ENCODE measurements around the gene TXNDC17. TPM values are rescaled to one million over a fixed set of nuclear protein-coding genes. Genes with fewer than 3 reads are reported as not detected.

The TXNDC17 gene
- total and polyA plus RNA-seq, 2 of the 13 experiments (the other 11 are each of a cell fraction or from before 2014, with no cell fraction given), result 188 to 266 TPM

DNA sequence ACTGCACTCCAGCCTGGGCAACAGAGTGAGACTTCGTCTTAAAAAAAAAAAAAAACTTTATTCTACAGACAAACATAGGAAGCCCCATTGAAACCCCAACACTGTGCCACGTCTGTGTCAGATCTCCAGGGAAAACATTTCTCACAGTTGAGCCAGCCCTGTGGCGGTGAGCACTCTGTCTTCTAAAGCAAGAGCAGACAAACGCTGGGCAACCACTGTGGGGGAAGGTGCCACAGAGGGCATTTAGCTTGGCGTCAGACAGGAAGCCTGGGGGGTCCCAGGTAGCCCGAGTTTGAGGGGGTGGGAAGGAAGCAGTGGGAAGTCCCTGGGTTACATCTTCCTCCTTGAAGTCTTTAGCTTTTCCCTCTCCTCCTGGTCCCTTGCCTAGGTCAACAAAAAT lies 26.7 kb downstream of the TXNDC17 start (continued):
- TF ChIP-seq, protein P1, sequence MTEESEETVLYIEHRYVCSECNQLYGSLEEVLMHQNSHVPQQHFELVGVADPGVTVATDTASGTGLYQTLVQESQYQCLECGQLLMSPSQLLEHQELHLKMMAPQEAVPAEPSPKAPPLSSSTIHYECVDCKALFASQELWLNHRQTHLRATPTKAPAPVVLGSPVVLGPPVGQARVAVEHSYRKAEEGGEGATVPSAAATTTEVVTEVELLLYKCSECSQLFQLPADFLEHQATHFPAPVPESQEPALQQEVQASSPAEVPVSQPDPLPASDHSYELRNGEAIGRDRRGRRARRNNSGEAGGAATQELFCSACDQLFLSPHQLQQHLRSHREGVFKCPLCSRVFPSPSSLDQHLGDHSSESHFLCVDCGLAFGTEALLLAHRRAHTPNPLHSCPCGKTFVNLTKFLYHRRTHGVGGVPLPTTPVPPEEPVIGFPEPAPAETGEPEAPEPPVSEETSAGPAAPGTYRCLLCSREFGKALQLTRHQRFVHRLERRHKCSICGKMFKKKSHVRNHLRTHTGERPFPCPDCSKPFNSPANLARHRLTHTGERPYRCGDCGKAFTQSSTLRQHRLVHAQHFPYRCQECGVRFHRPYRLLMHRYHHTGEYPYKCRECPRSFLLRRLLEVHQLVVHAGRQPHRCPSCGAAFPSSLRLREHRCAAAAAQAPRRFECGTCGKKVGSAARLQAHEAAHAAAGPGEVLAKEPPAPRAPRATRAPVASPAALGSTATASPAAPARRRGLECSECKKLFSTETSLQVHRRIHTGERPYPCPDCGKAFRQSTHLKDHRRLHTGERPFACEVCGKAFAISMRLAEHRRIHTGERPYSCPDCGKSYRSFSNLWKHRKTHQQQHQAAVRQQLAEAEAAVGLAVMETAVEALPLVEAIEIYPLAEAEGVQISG (CRISPR knock-in tag; IDR thresholded peaks at IDR 0.05), result no peak
- TF ChIP-seq SNAPC2 (CRISPR knock-in tag; IDR thresholded peaks at IDR 0.05), result no peak

DNA sequence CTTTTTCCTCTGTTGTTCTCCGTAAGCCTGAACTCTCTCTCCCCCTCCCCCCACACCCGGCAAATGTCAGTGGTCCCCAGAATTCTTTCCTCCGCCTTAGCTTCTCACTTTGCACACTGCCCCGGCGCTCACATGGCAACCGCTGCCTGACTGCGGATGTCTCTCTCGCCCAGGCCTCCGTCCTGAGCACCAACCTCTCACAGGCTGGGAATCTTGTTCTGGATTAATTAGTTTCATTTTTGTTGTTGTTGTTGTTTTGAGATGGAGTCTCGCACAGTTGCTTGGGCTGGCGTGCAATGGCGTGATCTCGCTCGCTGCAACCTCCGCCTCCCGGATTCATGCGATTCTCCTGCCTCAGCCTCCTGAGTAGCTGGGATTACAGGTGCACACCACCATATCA lies 27.4 kb downstream of the TXNDC17 start:
- ChIA-PET CTCF (ENCODE audit: low intra/inter-chr PET ratio, low total read pairs) (interaction anchor here (1.2 kb wide), 1 partner anchor 45 kb away, joined by 4 read pairs; the partner anchor contains the start of gene SLC13A5), POLR2A (interaction anchor here (3.8 to 4.3 kb wide), 2 partner anchors 33 to 44 kb away, joined by 29 to 33 read pairs; partner anchors contain the start of gene SLC13A5)
- Histone ChIP-seq H3K4me2 (ENCODE audit: low read depth, low read length) (no peak overlapping the region), H3K79me2 (ENCODE audit: insufficient read depth, low read length) (no peaks in the 10 kb centered on the region), H3K27ac (ENCODE audit: extremely low read length, insufficient read depth, low read length) (no peak overlapping the region), H3K9ac (ENCODE audit: insufficient read depth, low read depth, low read length) (no peak overlapping the region), H3K4me1 (ENCODE audit: insufficient read depth, low read length) (peaks cover 51% of the 10 kb centered on the region), H3K36me3 (replicated peaks in 1 of 2; ENCODE audit: control insufficient read depth in 1 of 2, insufficient read depth in 2 of 2, low read length in 2 of 2) (no peaks in the 10 kb centered on the region), H2AFZ (ENCODE audit: low read length) (no peak overlapping the region), H3K9me3 (ENCODE audit: low read length) (no peaks in the 10 kb centered on the region), H3K4me3 (replicated peaks in 1 of 3; ENCODE audit: insufficient read depth in 1 of 3, low read depth in 2 of 3, low read length in 3 of 3) (no peak overlapping the region), H3K27me3 (ENCODE audit: control insufficient read depth in 1 of 2, insufficient read depth in 2 of 2, low read length in 2 of 2) (no peaks in the 10 kb centered on the region), H4K20me1 (ENCODE audit: insufficient read depth, low read length) (no peaks in the 10 kb centered on the region)
- ATAC-seq (no peak), DNase-seq (ENCODE audit: low spot score) (no peak), FAIRE-seq (no peak)
- intact Hi-C loops (cut with micrococcal nuclease; ENCODE audit: unreplicated experiment), result no loop called here
- BruUV-seq (replicated peaks), result no TSS peak
- 95% methylated on average over 17 of the region's 17 CpGs for whole genome bisulfite sequencing (ENCODE audit: low lambda C conversion rate)
- in situ Hi-C loops (cut with HindIII; ENCODE audit: extremely low pct_ligation_motif_present, low pct_unique_long_range_greater_than_20kb), result loop anchor here (5.0 to 10.0 kb wide), 3 partner anchors 44 to 347 kb away; partner anchors contain the start of genes RNASEK, SLC13A5 and TEKT1
- TF ChIP-seq KDM5B (CRISPR knock-in tag; IDR thresholded peaks at IDR 0.05; ENCODE audit: borderline replicate concordance), result no peak
- TF ChIP-seq KDM5A (IDR thresholded peaks at IDR 0.05; ENCODE audit: borderline replicate concordance, low read length), result no peak
- no peak for TF ChIP-seq XBP1 (CRISPR knock-in tag; IDR thresholded peaks at IDR 0.05)
- TF ChIP-seq SP140L (CRISPR knock-in tag; IDR thresholded peaks at IDR 0.05; ENCODE audit: borderline replicate concordance), result no peak
- TF ChIP-seq KDM1A (CRISPR knock-in tag; IDR thresholded peaks at IDR 0.05), result no peak
- no peak for TF ChIP-seq KLF13 (CRISPR knock-in tag; IDR thresholded peaks at IDR 0.05)
- TF ChIP-seq, protein P2, sequence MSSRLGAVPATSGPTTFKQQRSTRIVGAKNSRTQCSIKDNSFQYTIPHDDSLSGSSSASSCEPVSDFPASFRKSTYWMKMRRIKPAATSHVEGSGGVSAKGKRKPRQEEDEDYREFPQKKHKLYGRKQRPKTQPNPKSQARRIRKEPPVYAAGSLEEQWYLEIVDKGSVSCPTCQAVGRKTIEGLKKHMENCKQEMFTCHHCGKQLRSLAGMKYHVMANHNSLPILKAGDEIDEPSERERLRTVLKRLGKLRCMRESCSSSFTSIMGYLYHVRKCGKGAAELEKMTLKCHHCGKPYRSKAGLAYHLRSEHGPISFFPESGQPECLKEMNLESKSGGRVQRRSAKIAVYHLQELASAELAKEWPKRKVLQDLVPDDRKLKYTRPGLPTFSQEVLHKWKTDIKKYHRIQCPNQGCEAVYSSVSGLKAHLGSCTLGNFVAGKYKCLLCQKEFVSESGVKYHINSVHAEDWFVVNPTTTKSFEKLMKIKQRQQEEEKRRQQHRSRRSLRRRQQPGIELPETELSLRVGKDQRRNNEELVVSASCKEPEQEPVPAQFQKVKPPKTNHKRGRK (CRISPR knock-in tag; IDR thresholded peaks at IDR 0.05), result no peak
- TF ChIP-seq ZNF546 (CRISPR knock-in tag; conservative IDR thresholded peaks at IDR 0.05), result no peak
- TF ChIP-seq ZIK1 (CRISPR knock-in tag; IDR thresholded peaks at IDR 0.05; ENCODE audit: borderline replicate concordance, low read depth), result no peak
- TF ChIP-seq, protein P3, sequence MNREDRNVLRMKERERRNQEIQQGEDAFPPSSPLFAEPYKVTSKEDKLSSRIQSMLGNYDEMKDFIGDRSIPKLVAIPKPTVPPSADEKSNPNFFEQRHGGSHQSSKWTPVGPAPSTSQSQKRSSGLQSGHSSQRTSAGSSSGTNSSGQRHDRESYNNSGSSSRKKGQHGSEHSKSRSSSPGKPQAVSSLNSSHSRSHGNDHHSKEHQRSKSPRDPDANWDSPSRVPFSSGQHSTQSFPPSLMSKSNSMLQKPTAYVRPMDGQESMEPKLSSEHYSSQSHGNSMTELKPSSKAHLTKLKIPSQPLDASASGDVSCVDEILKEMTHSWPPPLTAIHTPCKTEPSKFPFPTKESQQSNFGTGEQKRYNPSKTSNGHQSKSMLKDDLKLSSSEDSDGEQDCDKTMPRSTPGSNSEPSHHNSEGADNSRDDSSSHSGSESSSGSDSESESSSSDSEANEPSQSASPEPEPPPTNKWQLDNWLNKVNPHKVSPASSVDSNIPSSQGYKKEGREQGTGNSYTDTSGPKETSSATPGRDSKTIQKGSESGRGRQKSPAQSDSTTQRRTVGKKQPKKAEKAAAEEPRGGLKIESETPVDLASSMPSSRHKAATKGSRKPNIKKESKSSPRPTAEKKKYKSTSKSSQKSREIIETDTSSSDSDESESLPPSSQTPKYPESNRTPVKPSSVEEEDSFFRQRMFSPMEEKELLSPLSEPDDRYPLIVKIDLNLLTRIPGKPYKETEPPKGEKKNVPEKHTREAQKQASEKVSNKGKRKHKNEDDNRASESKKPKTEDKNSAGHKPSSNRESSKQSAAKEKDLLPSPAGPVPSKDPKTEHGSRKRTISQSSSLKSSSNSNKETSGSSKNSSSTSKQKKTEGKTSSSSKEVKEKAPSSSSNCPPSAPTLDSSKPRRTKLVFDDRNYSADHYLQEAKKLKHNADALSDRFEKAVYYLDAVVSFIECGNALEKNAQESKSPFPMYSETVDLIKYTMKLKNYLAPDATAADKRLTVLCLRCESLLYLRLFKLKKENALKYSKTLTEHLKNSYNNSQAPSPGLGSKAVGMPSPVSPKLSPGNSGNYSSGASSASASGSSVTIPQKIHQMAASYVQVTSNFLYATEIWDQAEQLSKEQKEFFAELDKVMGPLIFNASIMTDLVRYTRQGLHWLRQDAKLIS (CRISPR knock-in tag; IDR thresholded peaks at IDR 0.05), result no peak
- TF ChIP-seq SMAD9 (CRISPR knock-in tag; IDR thresholded peaks at IDR 0.05), result no peak

Data from HepG2 (cell line).